ENCODE data around the gene EEF2. TPM values are rescaled to one million over a fixed set of nuclear protein-coding genes. Genes with fewer than 3 reads are reported as not detected.

The EEF2 gene
- 716 and 865 TPM in 2 replicates for polyA plus RNA-seq
- 1,752 and 2,214 TPM in 2 replicates for polyA minus RNA-seq

GRCh38 chr19:3984908-3985642 lies at the start of gene EEF2:
EEF2 (minus strand) TSS chr19:3985463; CDS start chr19:3985380, 83 bp downstream.
- TF ChIP-seq RAD21 (conservative IDR thresholded peaks at IDR 0.05) = peak; percentile 37
- peak; percentile 100 for TF ChIP-seq TAF1 (IDR thresholded peaks at IDR 0.05; ENCODE audit: low read depth)
- no peak for TF ChIP-seq EZH2 (IDR thresholded peaks at IDR 0.05; ENCODE audit: borderline replicate concordance, insufficient read depth, low read length, poor library complexity, severe bottlenecking)
- peak; percentile 21 for TF ChIP-seq CTCF (IDR thresholded peaks at IDR 0.05; ENCODE audit: poor library complexity, severe bottlenecking)
- TF ChIP-seq EP300 (conservative IDR thresholded peaks at IDR 0.05; ENCODE audit: poor library complexity, severe bottlenecking) = peak; percentile 81
- peak; percentile 100 for TF ChIP-seq POLR2AphosphoS5 (IDR thresholded peaks at IDR 0.05)
- peak; percentile 54 for TF ChIP-seq SMC3 (conservative IDR thresholded peaks at IDR 0.05; ENCODE audit: poor library complexity)
- TF ChIP-seq, protein P1, sequence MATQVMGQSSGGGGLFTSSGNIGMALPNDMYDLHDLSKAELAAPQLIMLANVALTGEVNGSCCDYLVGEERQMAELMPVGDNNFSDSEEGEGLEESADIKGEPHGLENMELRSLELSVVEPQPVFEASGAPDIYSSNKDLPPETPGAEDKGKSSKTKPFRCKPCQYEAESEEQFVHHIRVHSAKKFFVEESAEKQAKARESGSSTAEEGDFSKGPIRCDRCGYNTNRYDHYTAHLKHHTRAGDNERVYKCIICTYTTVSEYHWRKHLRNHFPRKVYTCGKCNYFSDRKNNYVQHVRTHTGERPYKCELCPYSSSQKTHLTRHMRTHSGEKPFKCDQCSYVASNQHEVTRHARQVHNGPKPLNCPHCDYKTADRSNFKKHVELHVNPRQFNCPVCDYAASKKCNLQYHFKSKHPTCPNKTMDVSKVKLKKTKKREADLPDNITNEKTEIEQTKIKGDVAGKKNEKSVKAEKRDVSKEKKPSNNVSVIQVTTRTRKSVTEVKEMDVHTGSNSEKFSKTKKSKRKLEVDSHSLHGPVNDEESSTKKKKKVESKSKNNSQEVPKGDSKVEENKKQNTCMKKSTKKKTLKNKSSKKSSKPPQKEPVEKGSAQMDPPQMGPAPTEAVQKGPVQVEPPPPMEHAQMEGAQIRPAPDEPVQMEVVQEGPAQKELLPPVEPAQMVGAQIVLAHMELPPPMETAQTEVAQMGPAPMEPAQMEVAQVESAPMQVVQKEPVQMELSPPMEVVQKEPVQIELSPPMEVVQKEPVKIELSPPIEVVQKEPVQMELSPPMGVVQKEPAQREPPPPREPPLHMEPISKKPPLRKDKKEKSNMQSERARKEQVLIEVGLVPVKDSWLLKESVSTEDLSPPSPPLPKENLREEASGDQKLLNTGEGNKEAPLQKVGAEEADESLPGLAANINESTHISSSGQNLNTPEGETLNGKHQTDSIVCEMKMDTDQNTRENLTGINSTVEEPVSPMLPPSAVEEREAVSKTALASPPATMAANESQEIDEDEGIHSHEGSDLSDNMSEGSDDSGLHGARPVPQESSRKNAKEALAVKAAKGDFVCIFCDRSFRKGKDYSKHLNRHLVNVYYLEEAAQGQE (IDR thresholded peaks at IDR 0.05; ENCODE audit: borderline replicate concordance) = peak; percentile 100
- TF ChIP-seq MXI1 (conservative IDR thresholded peaks at IDR 0.05; ENCODE audit: poor library complexity, severe bottlenecking) = peak; percentile 93
- peak within 1 kb of the TSS; percentile 99 for H3K4me2 ChIP-seq (ENCODE audit: low read length)
- no peaks in the 10 kb centered on the region for H3K9me3 ChIP-seq (ENCODE audit: low read length)
- peaks cover 3% of the 10 kb centered on the region for H3F3A ChIP-seq (ENCODE audit: insufficient read depth, low read length, poor library complexity, severe bottlenecking)
- no peaks in the 10 kb centered on the region for H3K27me3 ChIP-seq (ENCODE audit: insufficient read depth, low read depth, low read length)
- peaks cover 23% of the 10 kb centered on the region for H3K79me2 ChIP-seq (replicated peaks; ENCODE audit: insufficient read depth, low read length)
- H2AFZ ChIP-seq (ENCODE audit: low read depth, low read length) = peak within 1 kb of the TSS; percentile 91
- peak within 1 kb of the TSS; percentile 97 for H3K4me3 ChIP-seq (ENCODE audit: low read length)
- peak within 1 kb of the TSS; percentile 90 for H3K27ac ChIP-seq (ENCODE audit: low read length)
- no peaks in the 10 kb centered on the region for H3K36me3 ChIP-seq (ENCODE audit: insufficient read depth, low read length)
- no peaks in the 10 kb centered on the region for H3K9me2 ChIP-seq (ENCODE audit: insufficient read depth, low read length)
- H4K20me1 ChIP-seq (ENCODE audit: insufficient read depth) = peaks cover 49% of the 10 kb centered on the region
- peak within 1 kb of the TSS; percentile 92 for H3K9ac ChIP-seq (ENCODE audit: low read length)

GRCh38 chr19:4034048-4035017 lies 49.1 kb upstream of the EEF2 start:
- Histone ChIP-seq H3K9ac (ENCODE audit: low read length) (no peak overlapping the region), H3K27ac (ENCODE audit: low read length) (no peak overlapping the region), H3K79me2 (replicated peaks; ENCODE audit: insufficient read depth, low read length) (no peaks in the 10 kb centered on the region), H3K9me2 (ENCODE audit: insufficient read depth, low read length) (no peaks in the 10 kb centered on the region), H4K20me1 (ENCODE audit: insufficient read depth) (no peaks in the 10 kb centered on the region), H3K9me3 (ENCODE audit: low read length) (no peaks in the 10 kb centered on the region), H3K27me3 (ENCODE audit: insufficient read depth, low read depth, low read length) (no peaks in the 10 kb centered on the region), H3K4me2 (ENCODE audit: low read length) (no peak overlapping the region), H3F3A (ENCODE audit: insufficient read depth, low read length, poor library complexity, severe bottlenecking) (no peaks in the 10 kb centered on the region), H3K36me3 (ENCODE audit: insufficient read depth, low read length) (no peaks in the 10 kb centered on the region), H2AFZ (ENCODE audit: low read depth, low read length) (no peak overlapping the region), H3K4me3 (ENCODE audit: low read length) (no peak overlapping the region)
- no peak for TF ChIP-seq POLR2AphosphoS5 (IDR thresholded peaks at IDR 0.05)
- TF ChIP-seq TAF1 (IDR thresholded peaks at IDR 0.05; ENCODE audit: low read depth) = no peak
- TF ChIP-seq MXI1 (conservative IDR thresholded peaks at IDR 0.05; ENCODE audit: poor library complexity, severe bottlenecking) = no peak
- no peak for TF ChIP-seq CTCF (IDR thresholded peaks at IDR 0.05; ENCODE audit: poor library complexity, severe bottlenecking)

Data from neural cell (in vitro differentiated cells).